K562 (cell line): Measurements from ENCODE around the gene CRYGC. TPM values are rescaled to one million over a fixed set of nuclear protein-coding genes. Genes with fewer than 3 reads are reported as not detected.

Experiments
- ATAC-seq: fragments of 200-7000 bp; cut with Tn5 transposase; 3 replicates; pipeline ENCODE4 v1.9.1; 2020; ENCODE audit warnings: moderate library complexity
- BruUV-seq: library from RNA; stranded (reverse); fragments of 400-500 nt; replicated peaks from 2 replicates; lab custom pipeline; 2021; lab: Mats Ljungman, UMichigan
- CTCF ChIA-PET: fragments of 300-600 bp; formaldehyde crosslinking; extraction: SDS; loops from one replicate; lab custom pipeline; 2021; ENCODE audit warnings: low intra/inter-chr PET ratio; lab: Yijun Ruan, JAX
- POLR2A ChIA-PET: fragments of 300-600, 350-650 bp; sonication (Branson Sonifier 250); formaldehyde crosslinking; extraction: SDS; loops from one replicate; lab custom pipeline; 2021; ENCODE audit warnings: antibody characterized with exemption, inconsistent platforms; lab: Yijun Ruan, JAX
- DNase-seq, 4 experiments: peaks; one replicate each; pipeline versions ENCODE4 v3.0.0 to v3.0.0-alpha.2; 2011 to 2018; ENCODE audit warnings: low spot score in 3 of 4, mixed read lengths in 3 of 4; ENCODE audit errors: extremely low read depth in 1 of 4
- FAIRE-seq: peaks from 2 replicates; lab custom pipeline; 2011; peaks lifted over from hg19 to GRCh38; lab: Jason Lieb, UNC
- H2AFZ ChIP-seq: 2 replicates; pipeline ENCODE4 v1.6.0; 2011; ENCODE audit warnings: low read depth, low read length, control low read depth, inconsistent platforms
- H3K27ac ChIP-seq: fragments of 200-600 bp; 3 replicates; pipeline ENCODE4 v1.8.0; 2011; ENCODE audit warnings: low read depth, mild to moderate bottlenecking, control low read depth, inconsistent platforms, low read length, moderate library complexity, mixed read lengths; ENCODE audit errors: extremely low read depth
- H3K27me3 ChIP-seq, 2 experiments: fragments of 300-600 bp in 1 of 2; 2 replicates in 1 of 2; 3 replicates in 1 of 2; pipeline versions ENCODE4 v1.6.0 to v1.8.0; 2011; ENCODE audit warnings: inconsistent platforms in 2 of 2, low read length in 2 of 2, mild to moderate bottlenecking in 1 of 2, mixed read lengths in 1 of 2, moderate library complexity in 1 of 2; ENCODE audit not compliant: control insufficient read depth in 2 of 2, insufficient read depth in 2 of 2
- H3K36me3 ChIP-seq: fragments of 300-600 bp; 3 replicates; pipeline ENCODE4 v1.8.0; 2011; ENCODE audit warnings: mild to moderate bottlenecking, low read length, inconsistent platforms; ENCODE audit not compliant: control insufficient read depth, insufficient read depth
- H3K4me1 ChIP-seq, 2 experiments: fragments of 200-600 bp in 1 of 2; replicated peaks in 1 of 2; 2 replicates in 1 of 2; 3 replicates in 1 of 2; pipeline versions ENCODE4 v1.5.1 to v1.8.0; 2011; ENCODE audit warnings: inconsistent platforms in 2 of 2, low read length in 2 of 2, mild to moderate bottlenecking in 1 of 2, mixed read lengths in 1 of 2, moderate library complexity in 1 of 2; ENCODE audit not compliant: control insufficient read depth in 2 of 2, insufficient read depth in 2 of 2
- H3K4me2 ChIP-seq: 2 replicates; pipeline ENCODE4 v1.6.1; 2011; ENCODE audit warnings: low read length, control low read depth, inconsistent platforms, mixed read lengths; ENCODE audit not compliant: insufficient read depth
- H3K4me3 ChIP-seq: fragments of 200-600 bp; sonication (generic), shearing (Covaris generic); 2 replicates; pipeline ENCODE4 v1.5.1; 2016; ENCODE audit warnings: control low read depth, inconsistent platforms
- H3K79me2 ChIP-seq: fragments of 200-600 bp; 3 replicates; pipeline ENCODE4 v1.8.0; 2011; ENCODE audit warnings: low read length, inconsistent platforms; ENCODE audit not compliant: control insufficient read depth, insufficient read depth
- H3K9ac ChIP-seq, 2 experiments: 2 replicates each; pipeline versions ENCODE4 v1.6.0 to v1.6.1; 2011; ENCODE audit warnings: low read depth in 2 of 2, low read length in 2 of 2, control low read depth in 1 of 2, inconsistent platforms in 1 of 2, mild to moderate bottlenecking in 1 of 2, mixed read lengths in 1 of 2; ENCODE audit not compliant: insufficient read depth in 1 of 2
- H3K9me1 ChIP-seq: one replicate; pipeline ENCODE4 v1.6.0; 2011; ENCODE audit warnings: inconsistent platforms, mild to moderate bottlenecking, low read length, moderate library complexity; ENCODE audit not compliant: control insufficient read depth, insufficient read depth
- H3K9me3 ChIP-seq: replicated peaks from 2 replicates; pipeline ENCODE4 v1.5.1; 2011; ENCODE audit warnings: low read depth, low read length, inconsistent platforms; ENCODE audit not compliant: control insufficient read depth, insufficient read depth
- H4K20me1 ChIP-seq: replicated peaks from 2 replicates; pipeline ENCODE4 v1.6.1; 2011; ENCODE audit warnings: low read length, inconsistent platforms, mixed read lengths; ENCODE audit not compliant: control insufficient read depth, insufficient read depth
- ELF4 ChIP-seq: fragments of 450-650 bp; formaldehyde crosslinking; IDR thresholded peaks from 2 replicates; pipeline ENCODE4 v1.4.0; 2022; ENCODE audit warnings: missing genetic modification characterization
- MCM2 ChIP-seq: fragments of 450-650 bp; IDR thresholded peaks from 2 replicates; pipeline ENCODE4 v1.6.1; 2017; ENCODE audit warnings: low read depth, mild to moderate bottlenecking
- TBL1XR1 ChIP-seq, 2 experiments: IDR thresholded peaks; 2 replicates each; pipeline ENCODE4 v1.6.1; 2012; ENCODE audit warnings: improper control_type of control experiment in 2 of 2, low read length in 2 of 2, mild to moderate bottlenecking in 1 of 2
- ZNF277 ChIP-seq: fragments of 250-450 bp; sonication (Bioruptor Pico); IDR thresholded peaks from 2 replicates; pipeline ENCODE4 v1.8.0; 2022; ENCODE audit warnings: inconsistent platforms, mild to moderate bottlenecking, moderate library complexity, borderline replicate concordance
- ZNF778 ChIP-seq: fragments of 450-650 bp; formaldehyde crosslinking; IDR thresholded peaks from 2 replicates; pipeline ENCODE4 v1.4.0; 2020; ENCODE audit warnings: mild to moderate bottlenecking, moderate library complexity
- WGBS: fragments of 100-300 bp; shearing (Covaris generic); methylation state at CpG from one replicate; pipeline ENCODE4 v1.1.6; 2016; ENCODE audit warnings: low coverage, mixed read lengths; ENCODE audit not compliant: insufficient coverage; ENCODE audit errors: missing lambda C conversion rate; 5-methylcytosine and 5-hydroxymethylcytosine counted together
- in situ Hi-C: fragments of 300-500 bp; cut with MboI; formaldehyde crosslinking; loops from 4 replicates; pipeline ENCODE4 v1.15.0; 2018; ENCODE audit warnings: inconsistent platforms, mixed read lengths
- intact Hi-C: fragments of 100-400 bp; cut with micrococcal nuclease; formaldehyde crosslinking; loops from 2 replicates; pipeline ENCODE4 v1.14.2; 2022
- polyA plus RNA-seq, 8 experiments: library from polyadenylated mRNA; depleted of rRNA in 4 of 8; stranded (reverse) in 5 of 8; unstranded in 3 of 8; fragments of >200 nt; fragmentation: Nextera tagmentation in 2 of 8; fragmentation: Illumina TruSeq in 1 of 8; extraction: Ambion mirVana in 2 of 8; extraction: Trizol in 1 of 8; gene quantifications; 2 replicates each; pipeline versions ENCODE4 v1.2.1 to v1.2.3, GENCODE V29; 2011 to 2014; ENCODE audit warnings: inconsistent platforms in 1 of 8, missing spikeins in 1 of 8
- total RNA-seq, 7 experiments: library from RNA; depleted of rRNA in 6 of 7; stranded (reverse); fragments of >200 nt in 6 of 7; fragmentation: Illumina TruSeq in 2 of 7; extraction: Trizol in 2 of 7; gene quantifications; 2 replicates each; pipeline versions ENCODE4 v1.2.1 to v1.2.3, GENCODE V29; 2011 to 2021; ENCODE audit warnings: low replicate concordance in 1 of 7
- TF ChIP-seq, protein P1 (sequence below): fragments of 450-650 bp; IDR thresholded peaks from 2 replicates; pipeline ENCODE4 v1.6.1; 2016; ENCODE audit warnings: mild to moderate bottlenecking

Gene CRYGC
- total and polyA plus RNA-seq, 9 of the 15 experiments (the other 6 are each of a cell fraction or from before 2014, with no cell fraction given): not detected

DNA sequence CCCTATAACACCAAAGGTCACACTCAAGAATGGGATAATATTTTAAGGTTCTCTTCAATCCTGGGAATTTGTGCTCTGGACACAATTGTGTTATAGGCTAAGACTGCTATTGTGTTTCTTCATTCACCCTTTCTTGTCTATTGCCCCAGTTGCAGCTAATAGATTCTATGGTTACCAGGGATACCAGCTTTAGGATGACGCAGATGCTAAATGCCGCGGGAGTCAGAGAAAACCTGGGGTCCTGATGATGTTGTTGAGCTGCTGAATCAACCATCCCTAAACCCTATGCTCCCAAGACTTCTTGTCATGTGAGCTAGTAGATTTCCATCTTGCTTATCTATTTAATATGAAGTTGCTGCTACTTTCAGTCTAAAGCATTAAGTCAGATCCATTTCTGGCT, 10.7 kb downstream of the CRYGC start:
- ChIA-PET POLR2A (no interaction called here), CTCF (no interaction called here)
- Histone ChIP-seq H3K27ac (no peak overlapping the region), H3K4me1 (no peaks in the 10 kb centered on the region), H3K9ac (no peak overlapping the region), H3K9me3 (no peaks in the 10 kb centered on the region), H3K9me1 (no peaks in the 10 kb centered on the region), H3K36me3 (no peaks in the 10 kb centered on the region), H3K4me3 (no peak overlapping the region), H3K79me2 (no peaks in the 10 kb centered on the region), H2AFZ (no peak overlapping the region), H3K27me3 (no peaks in the 10 kb centered on the region), H4K20me1 (no peaks in the 10 kb centered on the region), H3K4me2 (no peak overlapping the region)
- WGBS: 80% methylated on average over 3 of the region's 3 CpGs
- ATAC-seq (no peak), DNase-seq (no peak), FAIRE-seq (no peak)
- no TSS peak for BruUV-seq
- TF ChIP-seq, protein P1, sequence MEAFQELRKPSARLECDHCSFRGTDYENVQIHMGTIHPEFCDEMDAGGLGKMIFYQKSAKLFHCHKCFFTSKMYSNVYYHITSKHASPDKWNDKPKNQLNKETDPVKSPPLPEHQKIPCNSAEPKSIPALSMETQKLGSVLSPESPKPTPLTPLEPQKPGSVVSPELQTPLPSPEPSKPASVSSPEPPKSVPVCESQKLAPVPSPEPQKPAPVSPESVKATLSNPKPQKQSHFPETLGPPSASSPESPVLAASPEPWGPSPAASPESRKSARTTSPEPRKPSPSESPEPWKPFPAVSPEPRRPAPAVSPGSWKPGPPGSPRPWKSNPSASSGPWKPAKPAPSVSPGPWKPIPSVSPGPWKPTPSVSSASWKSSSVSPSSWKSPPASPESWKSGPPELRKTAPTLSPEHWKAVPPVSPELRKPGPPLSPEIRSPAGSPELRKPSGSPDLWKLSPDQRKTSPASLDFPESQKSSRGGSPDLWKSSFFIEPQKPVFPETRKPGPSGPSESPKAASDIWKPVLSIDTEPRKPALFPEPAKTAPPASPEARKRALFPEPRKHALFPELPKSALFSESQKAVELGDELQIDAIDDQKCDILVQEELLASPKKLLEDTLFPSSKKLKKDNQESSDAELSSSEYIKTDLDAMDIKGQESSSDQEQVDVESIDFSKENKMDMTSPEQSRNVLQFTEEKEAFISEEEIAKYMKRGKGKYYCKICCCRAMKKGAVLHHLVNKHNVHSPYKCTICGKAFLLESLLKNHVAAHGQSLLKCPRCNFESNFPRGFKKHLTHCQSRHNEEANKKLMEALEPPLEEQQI: no peak
- TF ChIP-seq MCM2 (no peak), ZNF778 (no peak), TBL1XR1 (IDR thresholded peaks at IDR 0.05; ENCODE audit: low read length in 2 of 2) (no peak), ZNF277 (CRISPR knock-in tag) (no peak), ELF4 (CRISPR knock-in tag) (no peak)
- TF ChIP-seq, all 486 proteins: peak for 0
- in situ Hi-C loops (no loop called here), intact Hi-C loops (no loop called here)
